GM19324 (cell line): ENCODE data around the gene RNF41.
A peak's percentile ranks its signal among the peaks of the same experiment; 100 is the strongest.
"Not testable (repeated sequence)": the region's sequence is repeated elsewhere in the genome, so short reads cannot be mapped to it uniquely, and the experiment has no call there.

Source experiments
- ATAC-seq: cut with Tn5 transposase; IDR thresholded peaks from one replicate; pipeline ENCODE4 v1.9.1; 2021; ENCODE audit warnings: mild to moderate bottlenecking, moderate library complexity; ENCODE audit not compliant: unreplicated experiment, low FRiP score

RNF41 gene

DNA sequence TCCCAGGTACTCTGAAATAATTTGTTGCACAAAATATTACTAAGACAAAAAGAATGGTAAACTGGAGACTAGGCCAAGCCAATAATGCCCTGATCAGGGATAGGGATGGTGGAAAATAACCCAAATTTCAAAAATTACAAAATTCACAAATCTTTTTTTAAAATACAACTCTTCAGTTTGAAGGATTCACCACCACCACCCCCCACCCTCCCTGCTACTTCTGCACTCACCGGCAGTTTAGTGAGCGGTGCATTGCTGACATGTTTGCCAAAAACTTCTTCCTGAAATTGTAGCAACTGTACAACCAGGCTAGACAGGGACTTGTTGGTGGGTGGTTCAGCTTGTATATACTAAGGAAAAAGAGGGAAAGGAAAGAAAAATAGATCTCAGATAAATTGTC, 34.8 kb downstream of the RNF41 start:
- ATAC-seq = no peak

DNA sequence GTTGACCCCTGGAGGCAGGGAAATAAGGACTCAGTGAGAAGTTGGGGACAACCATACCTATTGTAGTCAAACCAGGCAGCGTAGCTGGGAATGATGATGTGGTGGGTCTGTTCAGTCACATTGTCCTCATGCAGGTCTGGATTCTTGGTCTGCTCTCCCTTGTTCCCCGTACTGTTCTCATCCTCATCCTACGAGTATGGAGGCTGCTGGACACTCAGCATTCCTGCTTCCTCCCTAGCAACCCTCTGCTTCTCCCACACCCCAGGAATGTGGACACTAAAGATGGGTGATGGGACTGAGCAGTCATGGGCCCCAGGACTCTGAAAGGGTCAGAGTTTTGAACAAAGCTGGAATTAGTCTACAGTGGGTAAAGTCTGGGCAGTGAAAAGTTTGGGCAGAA, 43.4 kb downstream of the RNF41 start:
- ATAC-seq = no peak

DNA sequence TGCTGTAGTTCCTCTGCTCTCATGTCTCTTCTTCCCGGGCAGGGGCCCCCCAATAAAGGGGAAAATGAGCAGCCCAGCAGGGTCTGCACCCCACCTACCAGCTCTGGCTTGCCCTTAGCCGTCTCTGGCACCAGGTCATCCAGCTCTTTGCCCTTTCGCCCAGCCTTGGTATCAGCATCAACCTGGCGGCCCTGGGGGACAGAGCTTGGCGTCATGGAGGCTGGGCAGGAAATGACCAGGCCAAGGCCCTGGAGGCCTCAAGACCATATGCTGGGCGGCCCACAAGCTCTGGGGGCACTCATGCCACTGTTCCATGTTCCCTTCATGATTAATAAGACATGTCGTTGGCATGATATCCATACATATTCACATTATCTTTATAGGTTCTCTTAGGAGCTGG, 48.9 kb downstream of the RNF41 start:
- no peak for ATAC-seq

DNA sequence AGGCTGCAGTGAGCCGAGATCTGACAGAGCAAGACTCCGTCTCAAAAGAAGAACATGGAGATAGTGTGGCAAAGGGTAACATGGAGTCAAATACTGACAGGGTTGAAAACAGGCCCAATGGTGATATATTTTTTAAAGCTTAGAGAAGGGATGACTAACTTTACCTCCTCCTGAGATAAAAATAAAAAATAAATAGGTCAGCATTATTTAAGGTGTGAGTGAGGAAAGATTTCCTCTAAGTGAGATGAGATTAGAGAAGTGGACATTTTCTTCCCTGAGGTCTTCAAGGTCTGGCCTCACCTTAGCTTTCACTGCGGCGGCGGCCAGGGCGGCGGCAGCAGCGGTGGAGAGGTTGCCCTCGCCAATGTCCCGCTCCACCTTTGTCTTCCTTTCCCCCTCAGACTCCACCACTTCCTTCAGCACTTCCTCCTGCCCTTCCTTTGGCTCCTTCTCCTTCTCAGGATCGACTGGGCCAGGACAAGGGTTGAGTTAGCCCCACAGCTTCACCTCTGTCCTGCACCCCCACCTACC, 52.4 kb downstream of the RNF41 start:
- ATAC-seq = no peak

DNA sequence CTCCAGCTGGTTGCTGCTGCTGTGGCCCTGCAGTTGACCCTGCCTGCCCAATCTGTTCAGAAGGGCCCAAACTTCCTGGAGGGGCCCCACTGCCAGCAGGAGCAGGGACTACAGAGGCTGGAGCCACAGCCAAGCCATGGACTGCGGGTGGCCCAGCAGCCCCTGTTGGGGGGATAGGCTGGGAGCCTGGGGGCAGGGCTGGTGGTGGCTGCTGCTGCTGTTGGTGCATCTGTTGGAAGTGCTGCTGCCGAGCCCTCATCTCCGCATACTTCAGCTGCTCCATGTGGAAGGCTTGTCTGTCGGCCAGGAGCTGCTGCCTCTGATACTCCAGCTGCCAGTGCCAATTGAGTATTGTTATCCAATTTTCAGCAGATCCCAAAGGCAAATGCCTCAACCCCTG, 56.4 kb downstream of the RNF41 start:
- ATAC-seq = no peak

DNA sequence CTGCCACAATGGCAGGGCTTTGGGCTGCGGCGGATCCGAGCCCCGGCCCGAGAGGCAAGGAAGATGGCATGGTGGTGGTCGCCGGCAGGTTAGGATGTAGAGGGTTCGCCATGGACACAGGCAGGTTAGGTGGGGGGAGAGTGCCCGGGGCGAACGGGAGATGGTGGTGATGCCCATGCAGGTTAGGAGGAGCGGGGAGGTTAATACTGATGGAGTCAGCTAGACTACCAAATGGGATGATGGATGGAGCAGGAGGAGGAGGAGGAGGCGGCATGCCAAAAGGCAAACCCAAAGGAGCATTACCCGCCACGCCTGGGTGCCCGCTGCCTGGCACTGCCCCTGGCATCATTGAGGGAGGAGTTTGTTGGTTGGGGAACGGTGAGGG, 57.4 kb downstream of the RNF41 start:
- no peak for ATAC-seq

DNA sequence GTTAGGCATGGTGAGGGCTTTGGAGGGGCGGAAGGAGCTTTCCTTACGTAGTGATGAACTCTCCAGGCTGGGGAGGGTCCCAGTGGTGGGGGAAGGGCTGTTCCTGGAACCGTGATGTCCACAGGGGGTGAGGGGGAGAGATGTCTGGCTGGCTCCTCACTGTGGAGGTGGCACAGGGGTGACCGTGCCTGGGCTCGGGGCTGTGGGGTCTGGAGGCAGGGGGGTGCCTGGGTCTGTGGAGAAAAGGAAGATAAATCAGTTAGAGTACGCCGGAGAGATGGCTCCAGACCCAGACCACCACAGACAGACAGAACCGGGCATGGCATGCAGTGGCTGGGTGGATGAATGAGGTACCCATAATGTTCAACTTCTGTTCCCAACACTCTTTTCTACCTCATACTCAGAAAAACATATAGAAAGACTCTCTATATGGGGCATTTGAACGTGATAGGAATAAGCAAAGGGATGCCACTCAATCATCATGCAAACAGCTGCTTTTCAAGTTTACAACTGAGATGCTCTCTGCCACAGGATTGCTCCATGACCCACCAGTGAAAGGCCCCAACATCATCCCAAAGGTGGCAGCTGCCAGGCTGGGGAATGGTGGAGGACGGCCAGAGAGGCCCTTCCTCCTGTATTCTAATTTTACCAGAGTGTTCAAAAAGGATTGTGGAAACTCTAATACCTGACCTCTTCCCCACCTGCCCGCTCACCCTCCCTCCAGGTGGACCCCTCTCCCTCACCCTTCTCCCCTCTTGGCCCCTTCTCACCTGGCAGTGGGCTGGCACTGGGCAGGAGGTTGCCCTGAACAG, 58.0 kb downstream of the RNF41 start:
- no peak for ATAC-seq

DNA sequence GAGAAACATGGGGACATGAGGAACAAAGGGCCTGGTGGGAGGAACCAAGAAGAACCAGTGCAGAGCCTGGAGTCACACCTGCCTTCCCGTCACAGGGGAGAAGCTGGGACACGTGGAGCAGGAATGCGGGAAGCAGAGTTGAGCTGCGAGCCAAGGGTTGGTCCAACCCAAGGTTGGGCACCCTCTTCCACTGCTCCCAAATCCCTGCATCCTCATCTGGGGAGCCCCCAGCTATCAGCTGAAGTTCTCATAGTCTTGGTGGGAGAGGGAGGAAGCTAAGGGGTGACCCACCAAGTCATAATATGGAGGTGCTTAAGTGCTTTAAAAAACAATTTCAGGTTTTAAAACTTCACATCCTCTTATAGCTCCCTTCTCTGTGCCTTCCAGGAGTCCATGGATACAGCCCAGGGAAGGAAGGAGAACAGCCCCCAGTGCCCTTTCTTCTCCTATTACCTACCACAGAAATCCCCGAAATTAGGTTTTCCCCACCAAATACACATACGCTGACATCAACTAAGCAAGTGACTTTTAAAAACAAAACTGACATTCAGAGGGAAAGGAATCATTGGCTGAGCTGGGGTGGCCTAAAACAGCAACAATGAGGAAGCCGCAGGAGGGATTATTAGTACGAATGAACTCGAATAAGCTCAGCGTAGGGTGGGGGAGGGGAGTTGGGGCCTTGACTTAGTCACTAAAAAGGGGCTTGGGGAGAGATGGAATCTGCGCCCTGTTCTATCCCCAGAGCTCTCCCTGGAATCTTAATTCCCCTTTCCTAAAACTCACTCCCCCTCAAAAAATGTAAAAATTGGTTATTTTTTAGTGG, 59.0 kb downstream of the RNF41 start:
- no peak for ATAC-seq

DNA sequence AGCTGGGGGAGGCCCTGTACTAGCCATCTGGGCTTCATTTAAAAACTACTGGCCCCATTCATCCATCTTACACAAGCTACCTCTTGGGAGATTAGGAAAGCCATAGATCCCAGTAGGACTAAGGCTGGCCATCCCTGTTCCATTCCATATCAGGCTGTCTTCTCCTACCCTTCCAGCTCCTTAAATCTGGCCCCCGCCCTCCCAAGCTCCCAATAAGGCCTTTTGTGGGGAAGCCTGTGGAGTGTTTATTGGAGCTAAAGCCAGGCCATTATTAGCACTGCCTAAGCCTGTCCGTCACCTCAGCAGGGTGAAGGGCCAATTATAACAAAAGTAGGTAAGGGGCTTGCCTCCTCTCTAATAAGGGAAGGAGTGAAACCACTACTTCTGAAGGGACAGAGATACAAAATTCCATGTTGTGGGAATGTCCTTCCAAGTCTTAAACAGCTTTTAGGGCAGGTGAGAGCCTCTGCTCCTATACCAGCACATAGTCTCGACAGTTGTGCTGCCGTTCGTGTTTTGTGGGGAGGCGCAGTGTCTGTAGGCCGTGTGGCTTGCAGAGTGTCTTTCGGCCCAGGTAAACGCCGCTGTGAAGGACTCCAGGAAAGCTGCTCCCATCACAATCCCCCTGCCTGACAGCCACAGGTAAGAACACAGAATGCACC, 59.9 kb downstream of the RNF41 start:
- ATAC-seq = no peak

DNA sequence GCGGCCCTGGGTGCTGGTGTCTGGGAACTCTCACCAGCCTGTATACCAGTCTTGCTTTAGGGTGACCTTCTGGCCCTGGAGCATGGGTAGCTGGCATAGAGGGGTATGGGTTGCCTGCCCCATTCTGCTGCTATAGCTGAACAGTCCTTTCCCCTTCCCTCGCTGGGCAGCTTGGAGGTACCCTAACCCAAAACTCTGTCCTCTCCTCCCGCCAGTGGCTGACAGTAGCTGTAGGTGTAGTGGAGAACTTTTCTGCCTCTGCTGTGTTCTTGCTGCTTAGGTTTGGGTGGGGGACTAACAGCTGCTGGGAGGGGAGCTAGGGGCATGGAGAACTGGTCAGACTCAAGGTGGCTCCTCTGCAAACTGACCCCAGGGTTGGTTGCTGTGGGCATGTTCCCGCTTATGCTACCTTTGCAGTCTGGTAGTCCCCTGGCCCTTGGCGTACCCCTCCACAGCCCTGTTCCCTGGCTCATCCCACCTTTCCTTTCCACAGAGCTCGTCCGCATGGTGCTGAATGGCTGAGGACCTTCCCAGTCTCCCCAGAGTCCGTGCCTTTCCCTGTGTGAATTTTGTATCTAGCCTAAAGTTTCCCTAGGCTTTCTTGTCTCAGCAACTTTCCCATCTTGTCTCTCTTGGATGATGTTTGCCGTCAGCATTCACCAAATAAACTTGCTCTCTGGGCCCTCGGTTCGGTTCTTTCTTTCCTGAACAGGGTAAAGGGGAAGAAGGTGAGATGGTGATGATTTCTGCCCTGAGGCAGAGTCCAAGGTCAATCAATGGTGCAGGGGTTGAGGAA, 60.6 kb downstream of the RNF41 start:
- no peak for ATAC-seq

DNA sequence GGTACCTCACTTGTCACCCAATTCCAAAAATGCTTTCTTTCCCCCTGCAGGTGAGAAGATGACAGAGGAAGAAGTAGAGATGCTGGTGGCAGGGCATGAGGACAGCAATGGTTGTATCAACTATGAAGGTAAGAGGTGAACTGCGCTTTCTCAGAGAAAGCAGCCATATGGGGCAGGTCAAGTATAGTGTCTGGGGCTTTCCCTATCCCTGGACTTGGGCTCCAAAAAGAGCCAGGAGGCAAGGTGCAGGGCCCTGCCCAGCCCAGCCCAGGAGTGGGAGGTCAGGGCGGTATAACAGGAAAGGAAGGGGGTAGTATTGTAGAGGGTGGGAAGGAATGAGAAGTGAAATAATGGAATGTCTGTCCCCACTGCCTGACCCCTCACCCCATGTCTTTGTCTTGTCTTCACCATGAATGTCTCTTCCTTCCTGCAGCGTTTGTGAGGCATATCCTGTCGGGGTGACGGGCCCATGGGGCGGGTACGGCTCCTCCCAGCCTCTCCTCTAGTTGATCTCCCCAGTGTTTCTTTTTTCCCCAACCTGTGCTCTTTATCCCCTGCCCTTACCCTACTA, 61.4 kb downstream of the RNF41 start:
- ATAC-seq = no peak

DNA sequence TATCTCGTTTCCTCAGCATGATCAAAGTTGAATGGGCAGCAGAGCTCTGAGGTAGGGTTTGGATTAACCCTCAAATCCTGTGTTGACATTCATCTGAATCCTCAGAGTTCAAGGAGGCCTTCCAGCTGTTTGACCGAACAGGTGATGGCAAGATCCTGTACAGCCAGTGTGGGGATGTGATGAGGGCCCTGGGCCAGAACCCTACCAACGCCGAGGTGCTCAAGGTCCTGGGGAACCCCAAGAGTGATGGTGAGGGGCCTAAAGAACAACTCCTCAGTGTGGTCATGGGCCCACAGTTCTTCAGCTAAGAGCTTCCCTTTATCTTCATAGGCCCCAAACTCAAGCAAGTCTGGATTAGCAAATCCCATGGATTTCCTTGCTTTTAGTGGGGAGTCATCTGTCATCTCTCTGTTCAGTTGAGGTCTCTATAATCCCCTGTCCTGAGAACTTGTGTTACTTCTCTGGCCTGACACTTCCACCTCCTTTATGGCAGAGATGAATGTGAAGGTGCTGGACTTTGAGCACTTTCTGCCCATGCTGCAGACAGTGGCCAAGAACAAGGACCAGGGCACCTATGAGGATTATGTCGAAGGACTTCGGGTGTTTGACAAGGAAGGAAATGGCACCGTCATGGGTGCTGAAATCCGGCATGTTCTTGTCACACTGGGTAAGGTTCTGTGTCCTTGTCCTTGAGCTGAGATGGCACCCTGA, 62.1 kb downstream of the RNF41 start:
- no peak for ATAC-seq

DNA sequence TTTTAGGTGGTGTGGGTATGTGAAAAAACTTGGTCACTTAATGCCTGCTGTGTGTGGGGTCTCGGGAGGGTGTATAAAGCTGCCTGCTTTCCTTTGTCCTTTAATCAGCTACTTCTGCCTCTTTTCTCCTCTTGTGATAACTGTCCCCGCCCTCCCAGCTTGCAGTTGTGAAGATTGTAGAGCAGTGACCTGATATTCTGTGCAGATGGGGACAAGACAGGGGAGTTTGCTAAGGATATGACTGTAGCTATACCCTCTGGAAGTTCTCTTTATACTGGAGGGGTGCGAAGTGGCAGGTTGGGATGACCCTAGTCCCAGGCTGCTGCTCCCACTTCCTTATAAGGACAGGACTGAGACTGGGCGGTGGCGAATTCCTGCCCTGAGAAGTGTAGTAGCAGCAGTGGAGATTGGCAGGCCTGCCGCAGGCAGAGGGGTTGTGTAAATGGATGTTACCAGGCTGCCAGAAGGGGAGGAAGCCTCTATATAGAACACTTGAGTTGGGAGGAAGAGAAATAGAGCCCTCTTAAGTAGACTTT, 62.7 kb downstream of the RNF41 start:
- ATAC-seq = no peak

DNA sequence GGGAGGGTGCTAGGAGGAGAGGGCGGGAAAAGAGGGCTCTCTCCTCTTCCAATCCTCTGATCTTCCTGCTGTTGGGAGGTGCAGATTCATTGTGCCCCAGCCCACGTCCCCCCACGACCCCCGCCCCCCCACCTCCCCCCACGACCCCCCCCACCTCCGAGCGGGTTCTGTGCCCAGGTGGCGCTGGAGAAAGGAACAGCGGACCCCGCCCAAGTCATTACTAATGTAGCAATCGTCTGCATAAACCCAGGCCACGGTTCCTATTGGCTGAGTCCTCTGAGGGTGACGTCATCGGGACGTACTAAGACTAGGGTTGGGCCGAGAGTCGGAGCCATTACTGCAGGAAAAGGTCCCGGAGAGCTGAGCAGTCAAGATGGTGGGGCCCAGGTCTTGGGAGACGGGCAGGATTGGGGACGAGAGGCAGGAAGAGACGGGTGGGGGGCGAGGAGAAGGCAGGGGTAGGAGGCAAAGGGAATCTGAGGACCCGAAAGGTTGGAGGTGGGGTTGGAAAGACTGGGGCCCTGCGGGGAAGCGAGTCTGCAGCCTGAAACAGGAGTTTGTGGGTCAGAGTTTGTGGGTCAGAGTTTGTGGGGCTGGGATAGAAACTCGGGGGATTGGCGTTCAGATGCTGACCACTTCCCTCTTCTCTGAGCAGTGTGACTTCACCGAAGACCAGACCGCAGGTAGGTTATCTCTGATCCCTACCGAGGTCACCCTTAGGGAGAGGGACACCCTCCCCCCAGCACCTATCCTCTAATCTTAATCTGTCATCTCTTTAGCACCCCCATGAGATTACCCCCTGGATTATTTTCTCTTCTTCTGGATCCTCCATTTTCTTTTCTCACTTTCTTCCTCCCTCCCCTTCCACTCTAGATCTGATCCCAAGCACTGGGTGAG, 63.4 kb downstream of the RNF41 start, which contains the start of gene MYL6:
TSS of gene MYL6 (plus strand) at position 331 of the 897 bp plus-strand sequence. CDS start at position 374, 43 bp downstream.
- peak; percentile 82 for ATAC-seq

DNA sequence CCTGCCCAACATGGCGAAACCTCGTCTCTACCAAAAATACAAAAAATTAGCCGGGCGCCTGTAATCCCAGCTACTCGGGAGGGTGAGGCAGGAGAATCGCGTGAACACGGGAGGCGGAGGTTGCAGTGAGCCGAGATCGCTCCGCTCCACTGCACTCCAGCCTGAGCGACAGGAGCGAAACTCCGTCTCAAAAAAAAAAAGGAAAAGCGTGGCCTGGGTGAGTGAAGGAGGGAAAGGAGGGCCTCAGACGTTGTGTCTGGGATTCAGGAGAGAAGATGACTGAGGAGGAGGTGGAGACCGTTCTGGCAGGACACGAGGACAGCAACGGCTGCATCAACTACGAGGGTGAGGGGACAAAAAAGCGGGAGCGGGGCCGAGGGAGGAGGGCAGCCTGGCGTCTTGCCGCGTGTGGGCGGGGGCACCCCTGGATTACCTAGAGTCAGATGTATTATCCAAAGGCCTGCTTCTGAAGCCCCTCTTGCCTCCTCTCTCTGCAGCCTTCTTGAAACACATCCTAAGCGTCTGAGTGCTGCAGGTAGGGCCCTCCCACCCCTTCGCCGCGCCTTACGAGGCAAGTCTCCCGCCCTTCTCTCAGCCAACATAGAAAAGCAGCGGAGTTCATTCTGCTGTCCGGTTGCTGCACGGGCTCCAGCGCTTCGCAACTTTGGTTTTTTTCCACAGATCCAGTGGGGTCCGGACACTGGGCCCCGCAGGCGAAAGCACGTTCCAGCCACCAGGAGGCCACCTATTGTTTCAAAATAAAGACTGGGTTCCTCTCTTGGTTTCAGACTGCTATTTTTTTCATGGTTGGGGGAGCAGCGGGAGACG, 64.3 kb downstream of the RNF41 start:
- ATAC-seq = peak; percentile 26

DNA sequence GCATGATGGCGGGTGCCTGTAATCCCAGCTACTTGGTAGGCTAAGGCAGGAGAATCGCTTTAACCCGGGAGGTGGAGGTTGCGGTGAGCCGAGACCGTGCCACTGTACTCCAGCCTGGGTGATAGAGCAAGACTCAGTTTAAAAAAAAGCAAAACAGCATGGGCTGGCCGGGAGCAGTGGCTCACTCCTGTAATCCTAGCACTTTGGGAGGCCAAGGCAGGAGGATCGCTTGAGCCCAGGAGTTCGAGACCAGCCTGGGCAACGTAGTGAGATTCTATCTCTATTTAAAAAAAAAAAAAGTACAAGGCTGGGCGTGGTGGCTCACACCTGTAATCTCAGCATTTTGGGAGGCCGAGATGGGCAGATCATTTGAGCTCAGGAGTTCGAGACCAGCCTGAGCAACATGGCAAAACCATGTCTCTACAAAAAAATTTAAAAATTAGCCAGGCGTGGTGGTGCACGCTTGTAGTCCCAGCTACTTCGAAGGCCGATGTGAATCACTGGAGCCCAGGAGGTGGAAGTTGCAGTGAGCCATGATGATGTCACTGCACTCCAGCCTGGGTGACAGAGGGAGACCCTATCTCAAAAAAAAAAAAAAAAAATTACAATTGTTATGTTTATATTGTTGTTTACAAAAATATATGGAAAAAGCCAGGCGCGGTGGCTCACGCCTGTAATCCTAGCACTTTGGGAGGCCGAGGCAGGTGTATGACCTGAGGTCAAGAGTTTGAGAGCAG, 65.1 kb downstream of the RNF41 start:
- ATAC-seq = not testable (repeated sequence)
